Measurements from ENCODE around the gene ZBTB7A.

ZBTB7A gene

DNA sequence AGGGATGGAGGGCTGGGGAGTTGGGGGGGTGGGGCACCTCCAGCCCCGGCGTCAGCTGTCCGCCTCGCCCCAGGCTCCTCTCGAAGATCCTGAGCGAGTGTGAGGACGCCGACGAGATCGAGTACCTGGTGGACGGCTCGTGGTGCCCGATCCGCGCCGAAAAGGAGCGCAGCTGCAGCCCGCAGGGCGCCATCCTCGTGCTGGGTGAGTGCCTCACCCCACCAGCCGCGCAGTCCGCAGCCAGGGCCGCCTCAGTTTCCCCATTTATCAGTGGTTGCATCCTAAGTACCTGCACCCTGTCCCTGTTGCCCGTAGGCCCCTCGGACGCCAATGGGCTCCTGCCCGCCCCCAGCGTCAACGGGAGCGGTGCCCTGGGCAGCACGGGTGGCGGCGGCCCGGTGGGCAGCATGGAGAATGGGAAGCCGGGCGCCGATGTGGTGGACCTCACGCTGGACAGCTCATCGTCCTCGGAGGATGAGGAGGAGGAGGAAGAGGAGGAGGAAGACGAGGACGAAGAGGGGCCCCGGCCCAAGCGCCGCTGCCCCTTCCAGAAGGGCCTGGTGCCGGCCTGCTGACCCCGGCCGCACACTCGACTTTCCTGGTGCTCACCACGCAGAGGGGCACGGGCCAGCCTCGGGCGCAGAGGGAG lies 29.3 kb downstream of the ZBTB7A start:
- no peak for DNase-seq

DNA sequence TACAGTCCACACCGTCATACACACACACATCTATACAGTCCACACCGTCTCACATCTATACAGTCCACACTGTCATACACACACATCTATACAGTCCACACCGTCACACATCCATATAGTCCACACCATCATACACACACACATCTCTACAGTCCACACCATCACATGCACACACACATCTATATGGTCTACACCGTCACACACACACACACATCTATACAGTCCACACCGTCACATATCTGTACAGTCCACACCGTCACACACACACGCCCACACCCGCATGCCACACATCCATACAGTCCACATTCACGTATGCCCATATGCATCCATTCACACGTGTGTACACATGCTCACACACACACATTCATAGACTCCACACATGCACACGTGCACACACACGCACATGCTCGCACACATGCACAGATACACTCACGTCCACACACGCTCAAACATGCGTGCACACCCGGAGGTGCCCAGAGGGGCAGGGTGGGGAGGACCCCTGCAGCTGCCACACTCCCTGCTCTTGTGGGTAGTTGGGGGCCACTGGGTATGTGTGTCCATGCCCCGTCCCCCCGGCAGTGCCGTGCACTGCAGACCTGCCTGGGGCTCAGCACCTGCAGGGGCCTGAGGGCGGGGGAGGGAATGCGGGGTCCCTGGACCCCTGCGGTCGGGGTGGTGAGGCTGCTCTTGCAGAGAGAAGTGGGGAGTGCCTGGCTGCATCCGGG lies 30.0 kb downstream of the ZBTB7A start:
- DNase-seq: no peak

DNA sequence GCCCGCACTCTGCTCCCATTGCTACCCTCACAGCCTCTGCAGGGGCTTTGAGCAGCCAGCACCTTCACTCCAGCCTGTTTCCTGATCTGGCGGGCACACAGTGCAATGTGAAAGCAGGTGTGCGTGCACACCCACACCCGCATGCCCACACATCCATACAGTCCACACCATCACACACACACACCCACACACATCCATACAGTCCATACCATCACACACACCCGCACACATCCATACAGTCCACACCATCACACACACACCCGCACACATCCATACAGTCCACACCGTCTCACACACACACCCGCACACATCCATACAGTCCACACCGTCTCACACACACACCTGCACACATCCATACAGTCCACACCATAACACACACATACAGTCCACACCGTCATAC lies 31.1 kb downstream of the ZBTB7A start:
- peak in 1 of 51 donors; percentile 8 for DNase-seq

DNA sequence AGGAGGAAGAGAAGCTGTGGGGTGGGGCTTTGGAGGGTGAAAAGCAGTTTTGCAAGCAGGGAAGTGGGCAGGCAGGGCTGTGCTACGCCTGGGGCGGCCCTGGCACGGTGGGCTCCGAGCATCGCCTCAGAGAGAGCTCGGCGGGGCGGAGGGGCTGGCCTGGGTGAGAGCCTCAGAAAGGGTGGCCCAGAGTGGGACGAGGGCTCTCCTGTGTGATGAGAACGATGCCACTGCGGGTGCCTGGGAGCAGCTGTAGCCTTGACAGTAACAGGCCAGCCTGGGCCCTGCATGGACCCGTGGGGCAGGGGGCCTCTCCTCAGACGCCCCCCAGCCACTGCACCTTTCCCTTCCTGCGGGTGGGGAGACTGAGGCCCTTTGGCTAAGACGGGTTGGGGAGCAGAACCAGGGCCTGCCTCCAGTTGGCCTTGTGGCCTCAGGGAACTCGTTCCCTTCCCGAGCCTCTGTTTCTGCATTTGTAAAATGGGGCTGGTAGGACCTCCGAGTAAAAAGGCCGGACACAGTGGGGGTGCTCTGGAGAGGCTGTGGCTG lies 31.6 kb downstream of the ZBTB7A start:
- DNase-seq: no peak

GRCh38 chr19:4034048-4035017 lies 32.4 kb downstream of the ZBTB7A start:
- peak in 45 of 51 donors; percentile 14 to 92 (median 76) for DNase-seq

GRCh38 chr19:4033028-4033956 lies 33.4 kb downstream of the ZBTB7A start:
- DNase-seq: no peak

GRCh38 chr19:4032436-4032835 lies 34.3 kb downstream of the ZBTB7A start:
- DNase-seq: peak in 1 of 51 donors; percentile 14

- DNase-seq: no peak
Measured at GRCh38 chr19:4031420-4031819, 35.3 kb downstream of the ZBTB7A start.

DNA sequence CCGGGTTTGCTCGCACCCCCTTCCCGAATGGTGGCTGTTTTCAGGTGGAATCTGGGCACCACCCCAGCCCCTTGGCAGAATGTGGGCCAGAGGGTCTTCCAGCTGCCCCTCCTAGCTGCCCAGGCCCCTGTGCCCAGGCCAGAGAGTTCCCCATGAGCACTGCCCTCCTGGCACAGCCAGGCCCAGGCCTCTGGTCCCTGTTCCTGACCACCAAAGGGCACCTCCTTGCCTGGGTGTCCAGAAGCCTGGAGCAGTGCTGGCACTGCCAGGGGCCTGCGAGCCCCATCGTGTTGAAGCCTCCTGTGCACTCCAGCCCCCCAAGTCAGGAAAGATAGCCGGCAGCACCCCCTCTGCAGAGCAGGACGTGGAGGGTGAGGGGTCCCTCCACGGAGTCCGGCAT lies 35.7 kb downstream of the ZBTB7A start:
- DNase-seq: no peak

- DNase-seq: no peak
Measured at GRCh38 chr19:4030552-4030951, 36.1 kb downstream of the ZBTB7A start.

DNA sequence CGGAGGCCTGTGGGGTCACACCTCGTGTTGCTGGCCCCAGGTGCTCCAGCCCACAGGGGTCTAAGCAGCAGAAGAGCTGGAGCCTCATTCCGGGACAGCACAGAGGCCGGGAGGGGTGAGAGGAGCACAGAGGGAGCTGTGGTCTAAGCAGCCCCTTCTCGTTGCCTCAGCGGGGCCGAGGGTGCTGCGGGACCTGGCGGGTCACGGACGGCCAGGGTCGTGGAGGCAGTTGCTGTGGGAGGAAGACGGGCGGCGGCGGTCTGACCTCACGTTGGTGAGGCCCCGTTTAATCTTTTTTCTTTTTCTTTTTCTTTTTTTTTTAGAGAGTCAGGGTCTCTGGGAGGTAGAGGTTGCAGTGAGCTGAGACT lies 37.5 kb downstream of the ZBTB7A start:
- DNase-seq: no peak

DNA sequence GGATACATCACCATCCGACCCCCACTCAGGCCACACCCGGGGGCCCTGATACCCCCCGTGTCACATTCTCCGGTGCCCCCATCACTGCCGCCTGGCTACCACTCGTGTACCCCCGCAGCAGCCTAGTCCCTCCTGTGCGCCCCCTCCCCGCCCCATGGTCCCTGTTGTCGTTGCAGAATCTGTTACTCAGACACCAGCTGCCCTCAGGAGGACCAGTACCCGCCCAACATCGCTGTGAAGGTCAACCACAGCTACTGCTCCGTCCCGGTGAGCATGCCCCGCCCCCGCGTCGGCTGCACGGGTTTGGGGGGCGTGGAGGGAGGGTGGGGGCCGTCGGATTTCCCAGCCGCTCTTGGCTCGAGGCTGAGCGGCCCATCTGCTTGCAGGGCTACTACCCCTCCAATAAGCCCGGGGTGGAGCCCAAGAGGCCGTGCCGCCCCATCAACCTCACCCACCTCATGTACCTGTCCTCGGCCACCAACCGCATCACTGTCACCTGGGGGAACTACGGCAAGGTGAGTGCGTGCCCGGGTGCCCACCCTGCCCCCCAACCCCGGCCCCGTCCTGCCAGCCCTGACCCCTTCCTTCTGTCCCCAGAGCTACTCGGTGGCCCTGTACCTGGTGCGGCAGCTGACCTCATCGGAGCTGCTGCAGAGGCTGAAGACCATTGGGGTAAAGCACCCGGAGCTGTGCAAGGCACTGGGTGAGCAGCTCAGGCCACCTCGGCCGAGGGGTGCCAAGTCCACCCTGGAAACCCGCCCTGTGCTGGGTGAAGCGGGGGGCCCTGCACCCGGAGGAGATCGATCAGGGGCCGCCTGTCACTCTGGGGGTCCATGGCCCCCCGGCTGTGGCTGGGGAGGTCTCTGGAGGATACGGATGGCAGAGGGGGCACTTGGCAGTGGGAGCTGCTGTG lies 38.1 kb downstream of the ZBTB7A start:
- DNase-seq: no peak

GRCh38 chr19:4027146-4027545 lies 39.6 kb downstream of the ZBTB7A start:
- DNase-seq: no peak

DNA sequence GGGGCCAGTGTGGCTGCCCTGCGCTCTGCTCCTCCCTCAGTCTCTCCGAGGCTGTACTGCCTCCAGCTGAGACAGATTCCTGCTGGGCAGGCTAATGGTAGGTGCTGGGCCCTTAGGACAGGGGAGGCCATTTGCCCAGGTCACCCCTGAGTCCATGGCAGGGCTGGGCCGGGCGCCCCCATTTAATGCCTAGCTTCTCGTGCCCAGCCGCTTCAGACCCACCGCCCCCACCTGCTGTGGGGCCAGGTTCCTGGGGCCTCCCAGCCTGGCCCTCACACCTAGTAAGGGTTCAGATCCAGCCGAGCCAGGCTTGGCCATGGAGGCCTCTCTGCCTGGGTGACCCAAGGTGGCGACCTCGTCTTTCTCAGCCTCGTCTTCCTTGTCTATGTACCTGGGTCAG lies 41.4 kb downstream of the ZBTB7A start:
- DNase-seq: no peak

GRCh38 chr19:4023600-4024398 lies 42.9 kb downstream of the ZBTB7A start:
- no peak for DNase-seq

GRCh38 chr19:4019578-4019977 lies 47.1 kb downstream of the ZBTB7A start:
- no peak for DNase-seq

DNA sequence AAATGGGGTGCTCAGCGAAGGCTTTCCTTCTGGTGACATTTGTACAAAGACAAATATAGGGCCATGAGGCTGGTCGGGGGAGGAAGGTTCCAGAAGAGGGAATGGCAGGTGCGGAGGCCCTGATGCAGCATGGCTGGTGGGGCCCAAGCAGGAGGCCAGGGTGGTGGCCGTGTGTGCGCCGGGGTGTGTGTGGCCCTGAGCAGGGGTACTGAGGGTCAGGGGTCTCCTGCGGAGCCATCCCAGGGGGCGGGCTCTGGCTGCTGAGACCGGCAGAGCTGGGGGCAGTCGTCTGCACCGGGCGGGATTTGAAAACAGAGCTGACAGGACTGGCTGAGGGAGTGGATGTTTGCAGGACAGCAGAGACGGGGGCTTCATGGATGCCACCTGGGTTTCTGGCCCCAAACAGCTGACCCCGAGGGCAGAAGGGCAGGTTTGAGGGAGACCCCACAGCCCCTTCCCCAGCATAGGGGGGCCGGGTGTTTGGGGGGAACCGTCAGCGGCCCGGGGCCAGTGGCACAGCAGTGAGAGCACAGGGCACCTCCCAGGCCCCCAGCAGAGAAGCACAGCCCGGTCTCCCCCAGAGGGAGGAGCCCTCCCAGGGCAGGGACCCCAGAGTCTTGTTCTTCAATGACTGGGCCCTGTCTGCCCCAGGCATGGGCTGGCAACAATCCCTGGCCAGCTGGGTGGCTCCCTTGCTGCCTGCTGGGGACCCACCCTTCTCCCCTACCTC lies 47.8 kb downstream of the ZBTB7A start:
- DNase-seq: no peak

GRCh38 chr19:4018140-4018613 lies 48.5 kb downstream of the ZBTB7A start:
- peak in 14 of 51 donors; percentile 6 to 60 (median 29) for DNase-seq

All from hypothalamus (tissue), 51 donors.